GM21360 (cell line): ENCODE measurements around the gene BCAS1.

ENCODE experiments used
- ATAC-seq: cut with Tn5 transposase; IDR thresholded peaks from one replicate; pipeline ENCODE4 v1.9.1; 2021; ENCODE audit warnings: mild to moderate bottlenecking, moderate library complexity; ENCODE audit not compliant: unreplicated experiment

Gene BCAS1

DNA sequence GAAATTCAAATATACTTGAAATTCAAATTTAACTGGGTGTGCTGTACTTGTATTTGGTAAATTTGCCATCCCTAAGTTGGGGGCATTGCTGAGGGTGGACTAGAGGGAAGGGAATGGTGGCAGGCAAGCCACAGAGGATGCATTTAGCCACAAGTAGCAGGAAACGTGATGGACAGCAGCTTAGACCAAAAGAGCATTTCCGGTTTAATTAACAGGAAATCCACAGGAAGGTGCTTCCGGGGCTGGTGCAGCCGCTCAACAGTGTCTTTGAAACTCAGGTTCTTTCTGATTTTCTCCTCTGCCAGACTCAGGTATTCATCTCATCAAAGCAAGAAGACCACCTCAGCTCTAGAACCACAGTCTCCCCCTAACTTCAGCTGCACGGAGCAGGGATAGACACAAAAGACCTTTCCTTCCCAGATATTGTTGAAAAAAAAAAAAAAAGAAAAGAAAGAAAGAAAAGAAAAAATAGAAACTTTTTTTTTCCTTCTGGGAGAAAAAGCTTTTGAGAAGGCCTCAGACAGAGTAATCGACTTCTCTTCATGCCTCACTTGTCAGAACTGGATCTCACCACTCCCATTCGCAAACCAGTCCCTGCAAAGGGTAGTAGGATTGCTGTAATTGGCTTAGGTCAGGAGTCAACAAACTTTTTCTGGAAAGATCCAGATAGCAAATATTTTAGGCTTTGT is 8.0 kb upstream of the BCAS1 start:
- ATAC-seq = peak; percentile 34

GRCh38 chr20:54076259-54076658 is 5.9 kb upstream of the BCAS1 start:
- no peak for ATAC-seq

DNA sequence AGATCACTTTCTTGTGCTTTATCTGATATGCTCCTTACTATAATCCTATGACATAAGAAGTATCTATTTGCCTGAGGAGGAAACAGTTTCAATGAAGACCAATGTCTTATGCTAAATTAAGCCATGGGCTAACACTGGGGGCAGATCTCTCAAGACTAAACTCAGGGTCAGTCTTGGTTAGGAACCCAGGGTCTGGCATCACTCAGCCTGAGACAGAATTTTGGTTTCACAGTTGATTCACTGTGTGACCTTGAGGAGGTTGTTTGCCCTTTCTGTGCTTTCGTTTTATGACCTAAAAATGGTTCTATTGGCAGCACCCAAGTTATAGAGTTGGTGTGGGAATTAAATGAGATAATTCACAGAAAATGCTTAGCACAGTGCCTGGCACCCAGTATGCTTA is 4.9 kb upstream of the BCAS1 start:
- ATAC-seq = no peak

GRCh38 chr20:54074511-54074910 is 4.1 kb upstream of the BCAS1 start:
- no peak for ATAC-seq

- ATAC-seq = no peak
These were observed 2.9 kb upstream of the BCAS1 start for GRCh38 chr20:54073288-54073687.

- ATAC-seq = no peak
These were observed 858 bp downstream of the BCAS1 start for GRCh38 chr20:54069501-54069971.

DNA sequence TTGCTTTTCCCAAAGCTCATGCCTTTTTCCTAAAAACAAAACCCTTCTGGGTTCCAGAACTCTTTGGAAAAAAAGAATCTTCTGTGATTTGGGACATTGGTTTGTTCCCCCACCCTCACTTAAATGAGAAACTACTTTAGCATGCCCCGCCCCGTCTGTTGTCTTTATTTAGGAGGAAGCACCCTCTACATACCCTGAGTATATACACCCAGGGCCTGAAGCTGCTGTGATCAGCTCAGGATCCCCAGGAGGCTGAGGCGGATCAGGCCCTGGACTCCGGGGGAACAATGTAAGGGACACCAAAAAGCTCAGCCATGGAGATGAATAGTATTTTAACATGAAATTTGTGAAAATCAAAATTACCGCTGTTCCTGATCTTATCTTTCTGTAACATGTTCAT is 1.4 kb downstream of the BCAS1 start:
- no peak for ATAC-seq

DNA sequence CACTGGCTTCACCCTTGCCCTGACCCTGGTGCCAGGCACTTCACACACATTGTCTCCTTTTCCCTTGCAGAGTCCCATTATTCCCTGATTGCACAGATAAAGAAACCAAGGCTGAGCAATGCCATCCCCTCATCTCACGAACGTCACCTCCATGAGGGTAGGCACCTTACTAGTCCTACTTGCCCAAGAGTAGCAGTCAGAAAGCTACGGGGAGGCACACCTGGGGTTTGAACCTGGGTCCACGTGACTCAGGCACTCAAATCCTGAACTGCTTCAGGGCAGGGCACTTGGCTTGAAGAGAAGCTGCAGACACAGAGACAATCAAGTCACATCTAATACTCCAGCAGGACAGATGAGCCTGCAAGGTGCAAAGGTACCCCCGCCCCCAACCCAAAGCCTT is 1.9 kb downstream of the BCAS1 start:
- ATAC-seq = no peak

- ATAC-seq = no peak
These were observed 2.7 kb downstream of the BCAS1 start for GRCh38 chr20:54067606-54068174.

GRCh38 chr20:54065601-54066038 is 4.8 kb downstream of the BCAS1 start:
- no peak for ATAC-seq

DNA sequence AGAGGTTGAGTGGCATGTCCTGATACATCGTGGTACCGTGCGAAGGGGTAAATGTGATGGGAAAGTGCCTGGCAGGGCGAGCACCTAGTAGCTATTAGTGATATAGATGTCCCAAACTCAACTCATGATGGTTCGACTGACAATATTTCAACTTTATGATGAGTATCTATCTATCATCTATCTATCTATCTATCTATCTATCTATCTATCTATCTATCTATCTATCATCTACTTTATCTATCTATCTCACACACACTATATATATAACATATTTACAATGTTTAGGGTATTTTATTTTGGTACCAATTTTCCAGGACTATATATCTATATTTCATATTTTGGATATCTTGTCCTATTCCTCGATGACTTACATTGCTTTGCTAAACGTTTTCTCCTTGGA is 5.5 kb downstream of the BCAS1 start:
- no peak for ATAC-seq

GRCh38 chr20:54063992-54064676 is 6.3 kb downstream of the BCAS1 start:
- peak; percentile 43 for ATAC-seq

GRCh38 chr20:54063580-54063979 is 6.8 kb downstream of the BCAS1 start:
- ATAC-seq = no peak

GRCh38 chr20:54062812-54063280 is 7.5 kb downstream of the BCAS1 start:
- no peak for ATAC-seq

GRCh38 chr20:54061101-54061881 is 9.1 kb downstream of the BCAS1 start:
- ATAC-seq = no peak

DNA sequence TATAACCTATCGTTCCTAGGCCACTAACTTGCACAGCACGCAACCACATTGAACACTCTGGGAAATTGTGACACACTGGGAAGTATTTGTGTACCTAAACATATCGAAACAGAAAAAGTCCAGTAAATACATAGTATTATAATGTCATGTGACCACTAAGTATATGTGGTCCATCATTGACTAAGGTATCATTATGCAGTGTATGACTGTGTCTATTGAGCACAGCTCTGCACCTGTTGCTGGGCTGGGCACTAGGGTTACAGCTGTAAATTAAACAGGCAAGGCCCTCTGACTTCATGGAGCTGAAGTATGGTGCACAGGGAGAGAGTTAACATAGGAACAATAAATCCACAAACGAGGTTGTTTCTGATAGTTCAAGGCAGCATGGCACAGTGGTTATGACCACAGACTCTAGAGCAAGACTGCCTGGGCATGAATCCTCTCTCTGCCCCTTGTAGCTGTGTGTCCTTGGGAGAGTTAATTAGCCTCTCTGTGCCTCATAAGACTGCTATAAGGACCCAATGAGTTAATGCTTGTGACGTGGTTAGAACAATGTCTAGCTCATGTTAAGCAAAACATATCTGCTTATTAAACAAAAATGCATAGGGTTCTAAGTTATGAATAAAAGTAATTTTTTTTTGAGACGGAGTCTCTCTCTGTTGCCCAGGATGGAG is 10.6 kb downstream of the BCAS1 start:
- ATAC-seq = no peak

- ATAC-seq = peak; percentile 61
These were observed 11.8 kb downstream of the BCAS1 start for GRCh38 chr20:54058420-54059139.

DNA sequence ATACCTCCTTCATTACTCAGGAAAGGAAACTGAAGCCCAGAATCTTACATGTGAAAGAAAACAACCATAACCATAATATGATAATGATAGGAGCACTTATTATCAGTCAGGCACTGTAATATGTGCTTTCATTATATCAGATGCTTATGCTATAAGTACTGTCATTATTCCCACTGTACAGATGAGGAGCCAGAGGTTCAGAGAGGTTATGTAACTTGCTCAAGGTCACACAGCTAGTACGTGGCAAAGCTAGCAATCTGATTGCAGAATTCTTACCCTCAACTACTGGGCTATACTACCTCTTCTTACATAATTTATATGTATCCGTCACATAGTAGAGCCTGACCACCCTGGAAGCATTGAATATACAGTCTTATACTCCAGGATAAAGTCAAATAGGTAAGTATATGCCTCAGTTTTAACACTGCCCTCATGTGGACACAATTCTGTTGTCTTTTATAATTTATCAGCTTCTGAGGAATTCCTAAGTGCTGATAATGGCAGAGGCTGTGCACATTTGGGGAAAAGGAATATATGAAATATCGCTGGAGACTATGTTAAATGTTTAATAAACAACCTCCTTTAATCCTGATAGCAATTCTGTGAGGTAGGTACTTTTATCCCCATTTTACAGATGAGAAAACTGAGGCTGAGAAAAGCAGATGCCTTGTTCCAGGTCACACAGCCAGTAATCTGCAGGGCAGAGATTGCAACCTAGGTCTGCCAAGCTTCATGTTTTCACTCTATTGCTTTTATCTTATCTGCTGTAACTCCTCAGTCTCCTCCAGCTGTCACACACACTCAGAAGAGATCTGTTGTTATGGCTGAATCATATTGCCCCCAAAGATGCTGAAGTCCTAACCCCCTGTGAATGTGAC is 13.4 kb downstream of the BCAS1 start:
- ATAC-seq = no peak

DNA sequence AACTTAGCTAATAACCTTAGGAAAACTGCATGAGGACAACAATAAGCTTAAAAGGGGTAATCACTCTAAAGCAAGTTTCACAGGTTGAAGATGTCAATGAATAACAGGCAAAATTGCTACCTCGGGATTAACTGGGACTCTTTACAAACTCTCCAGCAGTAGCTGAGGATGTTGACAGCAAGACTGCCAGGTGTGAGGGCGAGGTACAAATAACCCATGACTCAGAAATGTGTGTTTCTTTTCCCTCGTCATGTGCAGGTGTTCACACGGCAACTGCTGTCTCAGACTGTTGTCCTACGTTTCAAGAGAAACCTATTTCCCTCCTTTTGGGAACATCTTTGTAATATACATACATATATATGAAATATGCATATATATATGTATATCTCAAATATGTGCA is 15.9 kb downstream of the BCAS1 start:
- no peak for ATAC-seq
